Dermis blood vessel endothelial cell (primary cell): ENCODE results near the gene MEMO1. TPM values are rescaled to one million over a fixed set of nuclear protein-coding genes. Genes with fewer than 3 reads are reported as not detected.
"Not testable (repeated sequence)": the region's sequence is repeated elsewhere in the genome, so short reads cannot be mapped to it uniquely, and the experiment has no call there.

Experiments used
- DNase-seq: peaks from one replicate; pipeline ENCODE4 v3.0.0; 2010
- total RNA-seq: library from RNA; depleted of rRNA; stranded (reverse); fragments of >200 nt; gene quantifications from 2 replicates; pipeline ENCODE4 v1.2.3, GENCODE V29; 2014

MEMO1 gene
- total RNA-seq, result 37.3 and 49.1 TPM in 2 replicates

- peak; percentile 96 for DNase-seq
These were observed at the start of gene MEMO1 for GRCh38 chr2:32010670-32011484. MEMO1 (minus strand) TSS chr2:32011008; CDS start chr2:32010247, 761 bp downstream.

- no peak for DNase-seq
These were observed 49.5 kb upstream of the MEMO1 start for GRCh38 chr2:32060266-32060665.

- no peak for DNase-seq
These were observed 47.3 kb upstream of the MEMO1 start for GRCh38 chr2:32058130-32058529.

- not testable (repeated sequence) for DNase-seq
These were observed 43.8 kb upstream of the MEMO1 start for GRCh38 chr2:32054583-32054982.

- DNase-seq, result no peak
These were observed 41.1 kb upstream of the MEMO1 start for GRCh38 chr2:32051836-32052439.

GRCh38 chr2:32043561-32043960, 32.8 kb upstream of the MEMO1 start:
- no peak for DNase-seq

GRCh38 chr2:32039447-32040219, 28.8 kb upstream of the MEMO1 start, which contains the start of gene DPY30:
DPY30 (minus strand) TSS chr2:32039805; CDS start chr2:32039456, 349 bp downstream.
- peak; percentile 97 for DNase-seq

- not testable (repeated sequence) for DNase-seq
These were observed 23.5 kb upstream of the MEMO1 start for GRCh38 chr2:32034198-32034887.

- DNase-seq, result not testable (repeated sequence)
These were observed 8.1 kb upstream of the MEMO1 start for GRCh38 chr2:32018789-32019482.

- DNase-seq, result no peak
These were observed 2.1 kb upstream of the MEMO1 start for GRCh38 chr2:32012872-32013271.

- no peak for DNase-seq
These were observed 715 bp upstream of the MEMO1 start for GRCh38 chr2:32011485-32011960.

GRCh38 chr2:32010280-32010669, 533 bp downstream of the MEMO1 start:
- peak; percentile 53 for DNase-seq

- peak; percentile 48 for DNase-seq
These were observed 1.1 kb downstream of the MEMO1 start for GRCh38 chr2:32009516-32010256.

GRCh38 chr2:32008805-32009515, 1.8 kb downstream of the MEMO1 start:
- peak; percentile 37 for DNase-seq

- no peak for DNase-seq
These were observed 3.8 kb downstream of the MEMO1 start for GRCh38 chr2:32007121-32007391.

GRCh38 chr2:32005371-32005976, 5.3 kb downstream of the MEMO1 start:
- DNase-seq, result no peak

GRCh38 chr2:32003791-32004190, 7.0 kb downstream of the MEMO1 start:
- DNase-seq, result no peak

GRCh38 chr2:32002406-32002805, 8.4 kb downstream of the MEMO1 start:
- DNase-seq, result no peak

- DNase-seq, result no peak
These were observed 11.4 kb downstream of the MEMO1 start for GRCh38 chr2:31999438-31999837.

GRCh38 chr2:31998731-31999383, 12.0 kb downstream of the MEMO1 start:
- no peak for DNase-seq
